Gastroesophageal sphincter (tissue), 3 donors: ENCODE measurements around the gene GSTM3.

Experiments
- POLR2A ChIP-seq, 2 donors: fragments of 450-650 bp; IDR thresholded peaks; one replicate each; pipeline ENCODE4 v1.6.1; 2017; ENCODE audit warnings: antibody characterized with exemption in 2 of 2, mild to moderate bottlenecking in 2 of 2, moderate library complexity in 1 of 2
- TF ChIP-seq, protein P1 (sequence below), 4 experiments: fragments of 200-600 bp in 2 of 4; fragments of 450-650 bp in 2 of 4; sonication (generic) in 1 of 4; IDR thresholded peaks; one replicate each; pipeline ENCODE4 v1.5.1; 2017 to 2019; ENCODE audit warnings: antibody characterized with exemption in 4 of 4, mild to moderate bottlenecking in 2 of 4, moderate library complexity in 2 of 4

DNA sequence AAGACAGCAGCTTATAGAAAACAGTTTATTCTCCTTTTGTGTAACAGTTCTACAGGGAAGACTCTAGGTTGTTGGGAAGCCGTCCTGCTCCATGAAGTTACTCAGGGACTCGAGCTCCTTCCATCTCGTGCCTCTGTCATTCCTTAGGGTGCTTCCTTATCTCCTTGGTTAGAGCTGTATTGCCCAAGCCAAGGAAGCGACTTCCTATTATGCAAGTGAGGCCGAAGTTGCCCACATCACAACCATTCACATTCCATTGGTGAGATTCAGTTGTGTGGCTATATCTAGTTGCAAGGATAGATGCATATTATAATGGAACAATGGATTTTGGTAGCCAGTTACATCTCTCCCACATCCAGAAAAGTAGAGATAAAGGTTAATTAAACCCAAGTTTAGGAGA lies 19.8 kb downstream of the GSTM3 start:
- no peak for TF ChIP-seq POLR2A (IDR thresholded peaks at IDR 0.05)
- TF ChIP-seq, protein P1, sequence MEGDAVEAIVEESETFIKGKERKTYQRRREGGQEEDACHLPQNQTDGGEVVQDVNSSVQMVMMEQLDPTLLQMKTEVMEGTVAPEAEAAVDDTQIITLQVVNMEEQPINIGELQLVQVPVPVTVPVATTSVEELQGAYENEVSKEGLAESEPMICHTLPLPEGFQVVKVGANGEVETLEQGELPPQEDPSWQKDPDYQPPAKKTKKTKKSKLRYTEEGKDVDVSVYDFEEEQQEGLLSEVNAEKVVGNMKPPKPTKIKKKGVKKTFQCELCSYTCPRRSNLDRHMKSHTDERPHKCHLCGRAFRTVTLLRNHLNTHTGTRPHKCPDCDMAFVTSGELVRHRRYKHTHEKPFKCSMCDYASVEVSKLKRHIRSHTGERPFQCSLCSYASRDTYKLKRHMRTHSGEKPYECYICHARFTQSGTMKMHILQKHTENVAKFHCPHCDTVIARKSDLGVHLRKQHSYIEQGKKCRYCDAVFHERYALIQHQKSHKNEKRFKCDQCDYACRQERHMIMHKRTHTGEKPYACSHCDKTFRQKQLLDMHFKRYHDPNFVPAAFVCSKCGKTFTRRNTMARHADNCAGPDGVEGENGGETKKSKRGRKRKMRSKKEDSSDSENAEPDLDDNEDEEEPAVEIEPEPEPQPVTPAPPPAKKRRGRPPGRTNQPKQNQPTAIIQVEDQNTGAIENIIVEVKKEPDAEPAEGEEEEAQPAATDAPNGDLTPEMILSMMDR (IDR thresholded peaks at IDR 0.05), result no peak
